RWPE1 (cell line): Measurements from ENCODE around the gene TMEM106C.

ENCODE experiments used
- CTCF ChIA-PET: fragments of 350-600 bp; sonication (Branson Sonifier 250); formaldehyde crosslinking; extraction: SDS; loops from one replicate; lab custom pipeline; 2021; lab: Yijun Ruan, JAX
- POLR2A ChIA-PET: fragments of 400-600 bp; formaldehyde crosslinking; extraction: SDS; loops from one replicate; lab custom pipeline; 2020; ENCODE audit warnings: antibody characterized with exemption; ENCODE audit not compliant: low non-redundant PET; lab: Yijun Ruan, JAX
- DNase-seq: peaks from one replicate; pipeline ENCODE4 v3.0.0; 2012; ENCODE audit warnings: low spot score
- H3K27ac ChIP-seq: fragments of 450-650 bp; 2 replicates; pipeline ENCODE4 v1.5.1; 2017
- CTCF ChIP-seq: fragments of 450-650 bp; conservative IDR thresholded peaks from 2 replicates; pipeline ENCODE4 v1.5.1; 2017; ENCODE audit warnings: low read depth, mild to moderate bottlenecking

The TMEM106C gene

GRCh38 chr12:47967461-47968321 is 4.3 kb downstream of the TMEM106C start:
- ChIA-PET POLR2A (interaction anchor here (0.5 to 0.6 kb wide), 2 partner anchors 23 to 54 kb away, joined by 5 to 6 read pairs; no protein-coding TSS in a partner anchor), CTCF (interaction anchor here (0.6 kb wide), 1 partner anchor 54 kb away, joined by 4 read pairs; no protein-coding TSS in a partner anchor)
- DNase-seq: no peak
- no peak overlapping the region for H3K27ac ChIP-seq
- no peak for TF ChIP-seq CTCF

GRCh38 chr12:47969845-47970244 is 6.4 kb downstream of the TMEM106C start:
- no peak for TF ChIP-seq CTCF
- DNase-seq: no peak
- no peak overlapping the region for H3K27ac ChIP-seq
- POLR2A ChIA-PET: no interaction called here
- CTCF ChIA-PET: no interaction called here

- POLR2A ChIA-PET: no interaction called here
- no peak overlapping the region for H3K27ac ChIP-seq
- DNase-seq: no peak
- CTCF ChIA-PET: interaction anchor here (0.6 to 0.7 kb wide), 2 partner anchors 610 to 836 kb away, joined by 3 read pairs; no protein-coding TSS in a partner anchor
- TF ChIP-seq CTCF: no peak
These were observed 7.4 kb downstream of the TMEM106C start for GRCh38 chr12:47970843-47971242.

DNA sequence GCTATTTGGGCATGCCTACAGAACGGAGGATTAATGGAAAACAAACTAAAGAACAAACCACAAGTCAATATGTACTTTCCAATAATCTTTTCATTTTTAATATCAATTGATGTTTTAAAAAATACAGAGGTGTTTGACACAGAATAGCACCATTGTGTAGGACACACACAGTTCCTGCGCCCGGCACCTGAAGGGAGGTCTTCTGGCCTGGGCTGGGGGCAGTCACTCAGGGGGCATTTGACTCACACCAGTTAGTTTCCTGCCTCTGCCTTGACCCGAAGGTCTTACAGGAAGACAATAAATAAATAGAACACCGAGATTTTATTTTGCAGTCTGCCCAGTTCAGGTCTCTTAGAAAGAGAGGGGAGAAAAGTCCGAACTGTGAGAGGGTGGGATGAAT is 9.5 kb downstream of the TMEM106C start:
- DNase-seq: no peak
- no peak for TF ChIP-seq CTCF
- CTCF ChIA-PET: no interaction called here
- POLR2A ChIA-PET: no interaction called here
- H3K27ac ChIP-seq: no peak overlapping the region

DNA sequence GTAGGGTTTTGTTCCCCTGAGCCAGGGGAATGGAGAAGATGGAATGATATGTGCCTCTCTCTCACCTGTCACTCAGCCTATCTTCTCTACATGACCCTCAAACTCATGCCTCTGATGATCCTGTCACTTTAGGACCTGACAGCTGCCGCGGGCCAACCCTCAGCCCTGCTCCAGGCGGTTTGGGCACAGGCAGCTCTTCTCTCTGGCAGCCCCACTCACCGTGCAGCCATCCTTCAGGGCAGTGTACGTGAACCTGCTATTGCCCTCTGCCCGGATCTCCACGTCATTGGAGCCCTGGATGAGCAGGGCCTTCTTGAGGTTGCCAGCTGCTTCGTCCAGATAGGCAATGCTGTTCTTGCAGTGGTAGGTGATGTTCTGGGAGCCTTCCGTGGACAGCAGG is 10.5 kb downstream of the TMEM106C start:
- CTCF ChIA-PET: no interaction called here
- no peak for DNase-seq
- no peak overlapping the region for H3K27ac ChIP-seq
- POLR2A ChIA-PET: no interaction called here
- TF ChIP-seq CTCF: no peak

GRCh38 chr12:47975036-47975620 is 11.7 kb downstream of the TMEM106C start:
- H3K27ac ChIP-seq: no peak overlapping the region
- CTCF ChIA-PET: interaction anchor here (0.6 kb wide), 1 partner anchor 109 kb away, joined by 3 read pairs; no protein-coding TSS in a partner anchor

More at GRCh38 chr12:47975036-47975620, 11.7 kb downstream of the TMEM106C start:
- DNase-seq: no peak
- no peak for TF ChIP-seq CTCF
- POLR2A ChIA-PET: no interaction called here
